ENCODE data around the gene ZNF263. TPM values are rescaled to one million over a fixed set of nuclear protein-coding genes. Genes with fewer than 3 reads are reported as not detected.

Gene ZNF263
- polyA plus RNA-seq, 6 donors from 2014 or later = 39.8 to 65.5 (median 51.6) TPM

DNA sequence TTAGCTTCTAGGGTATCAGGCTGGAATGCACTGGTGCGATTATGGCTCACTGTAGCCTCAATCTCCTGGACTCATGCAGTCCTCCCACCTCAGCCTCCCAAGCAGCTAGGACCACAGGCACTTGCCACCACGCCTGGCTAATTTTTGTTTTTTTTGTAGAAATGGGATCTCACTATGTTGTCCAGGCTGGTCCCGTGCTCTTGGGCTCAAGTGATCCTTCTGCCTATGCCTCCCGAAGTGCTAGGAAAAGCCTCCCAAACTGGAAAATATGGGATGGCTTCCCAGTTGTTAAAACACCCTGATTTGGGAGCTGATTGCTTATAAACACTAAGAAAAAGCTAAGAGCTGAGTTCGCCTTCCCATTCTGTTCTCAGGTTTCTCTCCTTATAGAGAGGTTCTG lies 6.6 kb upstream of the ZNF263 start:
- ATAC-seq (ENCODE audit: low read depth in 2 of 2) (no peak), DNase-seq (no peak)
- Mint-ChIP-seq H3K4me3 (peak overlapping the region in 1 of 8 donors; percentile 24), H3K9me3 (peaks cover 0 to 2% (median 0%) of the 10 kb centered on the region in 7 donors), H3K27me3 (no peaks in the 10 kb centered on the region), H3K4me1 (peaks cover 0 to 3% (median under 1%) of the 10 kb centered on the region in 3 donors), H3K27ac (no peak overlapping the region), H3K36me3 (no peaks in the 10 kb centered on the region)

GRCh38 chr16:3281222-3281820 lies 2.0 kb upstream of the ZNF263 start:
- Mint-ChIP-seq H3K4me3 (peak overlapping the region; percentile 42 to 98 (median 90)), H3K4me1 (peaks cover 29 to 36% (median 32%) of the 10 kb centered on the region in 3 donors), H3K9me3 (peaks cover 0 to 2% (median 0%) of the 10 kb centered on the region in 7 donors), H3K36me3 (peaks cover 0 to 4% of the 10 kb centered on the region in 2 donors), H3K27ac (peak overlapping the region in 1 of 6 donors; percentile 28), H3K27me3 (no peaks in the 10 kb centered on the region)
- DNase-seq (no peak), ATAC-seq (ENCODE audit: low read depth in 2 of 2) (no peak)

DNA sequence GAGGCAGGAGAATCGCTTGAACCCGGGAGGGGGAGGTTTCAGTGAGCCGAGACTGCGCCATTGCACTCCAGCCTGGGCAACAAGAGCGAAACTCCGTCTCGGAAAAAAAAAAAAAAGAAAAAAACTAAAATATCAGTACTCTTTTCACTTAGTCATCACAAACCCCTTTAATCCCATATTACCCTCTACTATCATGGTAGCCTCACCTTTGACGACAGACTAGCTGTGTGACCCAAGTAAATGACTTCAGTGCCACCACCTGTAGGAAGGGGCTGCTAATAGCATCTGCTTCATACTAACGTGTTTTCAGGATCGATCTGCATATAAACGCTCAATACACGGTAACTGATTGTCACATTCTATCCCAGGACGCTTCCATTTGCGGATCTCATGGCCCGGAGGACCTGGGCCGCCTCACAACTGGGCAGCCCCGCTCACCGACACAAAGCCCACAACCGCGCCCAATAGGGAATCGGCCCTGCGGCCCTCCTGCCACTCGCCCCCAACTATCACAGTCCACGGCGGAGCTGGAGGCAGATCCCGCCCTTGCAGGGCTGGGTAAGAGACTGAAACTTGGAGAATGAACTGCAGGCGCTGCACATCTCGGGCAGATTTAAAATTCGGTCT lies 1.1 kb upstream of the ZNF263 start:
- H3K27ac Mint-ChIP-seq = peak overlapping the region in 5 of 6 donors; percentile 73 to 99 (median 98)
- H3K9me3 Mint-ChIP-seq = peaks cover 0 to 2% (median 0%) of the 10 kb centered on the region in 7 donors
- no peak for DNase-seq
- peak overlapping the region; percentile 88 to 98 (median 96) for H3K4me3 Mint-ChIP-seq
- peaks cover 29 to 43% (median 32%) of the 10 kb centered on the region in 3 donors for H3K4me1 Mint-ChIP-seq
- ATAC-seq (ENCODE audit: low read depth in 2 of 2) = peak; percentile 7 to 13
- peaks cover 0 to 4% of the 10 kb centered on the region in 2 donors for H3K36me3 Mint-ChIP-seq
- H3K27me3 Mint-ChIP-seq = no peaks in the 10 kb centered on the region

GRCh38 chr16:3283543-3284447 lies 504 bp downstream of the ZNF263 start:
- H3K9me3 Mint-ChIP-seq = peaks cover 0 to 11% (median 0%) of the 10 kb centered on the region in 7 donors
- H3K27me3 Mint-ChIP-seq = no peaks in the 10 kb centered on the region
- DNase-seq (no peak), ATAC-seq (ENCODE audit: low read depth in 2 of 2) (no peak)
- peak overlapping the region; percentile 97 to 99 (median 99) for H3K27ac Mint-ChIP-seq
- H3K36me3 Mint-ChIP-seq = peaks cover 4 to 7% of the 10 kb centered on the region in 2 donors
- peak overlapping the region; percentile 88 to 98 (median 96) for H3K4me3 Mint-ChIP-seq
- H3K4me1 Mint-ChIP-seq = peaks cover 29 to 43% (median 32%) of the 10 kb centered on the region in 3 donors

DNA sequence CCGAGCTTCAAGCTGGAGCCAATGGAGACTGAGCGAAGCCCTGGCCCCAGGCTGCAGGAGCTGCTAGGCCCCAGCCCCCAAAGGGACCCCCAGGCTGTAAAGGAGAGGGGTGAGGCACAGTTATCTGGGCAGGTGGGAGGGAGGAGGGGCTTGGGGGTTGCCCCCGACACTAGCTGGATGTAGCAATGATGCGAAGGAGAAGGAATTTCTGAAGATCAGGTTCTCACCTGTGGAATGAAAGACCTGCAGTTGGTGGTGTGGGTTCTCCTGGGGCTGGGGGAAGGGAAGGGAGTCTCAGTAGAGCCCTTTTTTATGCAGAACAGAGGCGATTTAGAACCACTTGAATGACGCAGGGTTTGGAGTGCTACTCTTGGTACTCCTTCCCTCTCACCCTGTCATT lies 1.8 kb downstream of the ZNF263 start:
- H3K27me3 Mint-ChIP-seq = no peaks in the 10 kb centered on the region
- peaks cover 29 to 43% (median 32%) of the 10 kb centered on the region in 3 donors for H3K4me1 Mint-ChIP-seq
- ATAC-seq (ENCODE audit: low read depth in 2 of 2) (no peak), DNase-seq (no peak)
- peaks cover 0 to 23% (median 10%) of the 10 kb centered on the region in 7 donors for H3K9me3 Mint-ChIP-seq
- H3K36me3 Mint-ChIP-seq = peaks cover 10 to 14% of the 10 kb centered on the region in 2 donors
- peak overlapping the region in 6 of 8 donors; percentile 88 to 98 (median 94) for H3K4me3 Mint-ChIP-seq
- H3K27ac Mint-ChIP-seq = peak overlapping the region in 1 of 6 donors; percentile 30

DNA sequence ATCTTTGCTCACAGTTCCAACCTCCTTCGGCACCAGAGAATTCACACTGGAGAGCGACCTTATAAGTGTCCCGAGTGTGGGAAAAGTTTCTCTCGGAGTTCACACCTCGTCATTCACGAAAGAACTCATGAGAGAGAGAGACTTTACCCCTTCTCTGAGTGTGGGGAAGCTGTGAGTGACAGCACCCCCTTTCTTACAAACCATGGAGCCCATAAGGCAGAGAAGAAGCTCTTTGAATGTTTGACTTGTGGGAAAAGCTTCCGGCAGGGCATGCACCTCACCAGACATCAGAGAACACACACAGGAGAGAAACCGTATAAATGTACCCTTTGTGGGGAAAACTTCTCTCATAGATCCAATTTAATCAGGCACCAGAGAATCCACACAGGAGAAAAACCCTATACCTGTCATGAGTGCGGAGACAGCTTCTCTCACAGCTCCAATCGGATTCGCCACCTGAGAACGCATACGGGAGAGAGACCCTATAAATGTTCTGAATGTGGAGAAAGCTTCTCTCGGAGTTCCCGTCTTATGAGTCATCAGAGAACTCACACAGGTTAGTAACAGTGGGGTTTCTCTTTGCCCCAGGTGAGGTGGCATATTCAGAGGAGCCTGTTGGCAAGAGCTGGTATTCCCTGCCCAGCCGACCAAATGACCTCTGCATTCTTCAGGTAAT lies 6.8 kb downstream of the ZNF263 start:
- Mint-ChIP-seq H3K27ac (peak overlapping the region in 1 of 6 donors; percentile 70), H3K9me3 (peaks cover 5 to 55% (median 36%) of the 10 kb centered on the region in 7 donors), H3K27me3 (no peaks in the 10 kb centered on the region), H3K36me3 (peaks cover 30 to 45% of the 10 kb centered on the region in 2 donors), H3K4me3 (peak overlapping the region in 2 of 8 donors; percentile 30 to 35), H3K4me1 (peaks cover 14 to 44% (median 23%) of the 10 kb centered on the region in 3 donors)
- no peak for DNase-seq
- no peak for ATAC-seq (ENCODE audit: low read depth in 2 of 2)

DNA sequence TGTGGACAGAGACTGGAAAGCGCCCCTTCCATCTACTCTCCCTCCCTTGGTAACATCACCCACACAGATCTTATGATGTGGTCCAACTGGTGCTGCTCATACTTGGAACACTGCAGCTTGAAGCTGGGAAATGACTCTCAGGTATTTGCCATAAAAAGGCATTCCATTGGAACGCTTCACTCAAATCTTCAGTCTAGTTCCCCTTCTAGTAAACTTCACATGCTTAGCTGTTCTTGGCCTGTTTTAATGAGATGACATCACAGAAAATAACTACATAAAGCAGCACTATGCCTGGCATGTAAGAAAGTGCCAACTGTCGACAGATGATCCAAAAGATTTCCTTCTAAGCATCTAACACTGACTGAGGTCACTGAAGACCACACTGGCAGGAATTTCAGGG lies 9.3 kb downstream of the ZNF263 start:
- ATAC-seq (ENCODE audit: low read depth in 2 of 2) = no peak
- Mint-ChIP-seq H3K9me3 (peaks cover 5 to 63% (median 46%) of the 10 kb centered on the region in 7 donors), H3K27ac (peak overlapping the region in 1 of 6 donors; percentile 49), H3K27me3 (no peaks in the 10 kb centered on the region), H3K36me3 (peaks cover 31 to 57% of the 10 kb centered on the region in 2 donors), H3K4me1 (peaks cover 16 to 28% (median 22%) of the 10 kb centered on the region in 3 donors), H3K4me3 (peak overlapping the region in 1 of 8 donors; percentile 30)
- no peak for DNase-seq

DNA sequence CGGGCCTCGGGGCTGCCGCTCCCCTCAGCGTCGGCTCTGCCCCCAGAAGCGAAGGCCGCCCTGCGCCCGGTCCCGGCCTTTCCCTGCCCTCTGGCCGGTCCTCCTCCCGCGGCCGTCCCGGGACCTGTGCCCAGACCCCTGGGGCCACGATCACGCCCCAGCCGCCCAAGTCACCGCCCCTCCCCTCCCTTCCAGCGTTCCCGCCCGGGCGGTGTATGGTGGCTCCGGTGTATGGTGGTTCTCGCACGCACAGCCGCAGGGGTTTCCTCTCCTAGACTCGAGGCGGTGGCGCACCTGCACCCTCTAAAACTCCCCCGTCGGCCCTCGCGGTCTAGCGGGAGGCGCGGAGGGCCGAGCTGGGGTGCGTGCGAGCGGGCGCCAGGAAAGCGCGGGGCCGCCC lies 11.9 kb downstream of the ZNF263 start:
- H3K36me3 Mint-ChIP-seq = peaks cover 42 to 57% of the 10 kb centered on the region in 2 donors
- H3K27ac Mint-ChIP-seq = no peak overlapping the region
- no peak overlapping the region for H3K4me3 Mint-ChIP-seq
- DNase-seq = no peak
- ATAC-seq (ENCODE audit: low read depth in 2 of 2) = no peak
- no peaks in the 10 kb centered on the region for H3K27me3 Mint-ChIP-seq
- peaks cover 10 to 55% (median 42%) of the 10 kb centered on the region in 7 donors for H3K9me3 Mint-ChIP-seq
- peaks cover 16 to 28% (median 25%) of the 10 kb centered on the region in 3 donors for H3K4me1 Mint-ChIP-seq

DNA sequence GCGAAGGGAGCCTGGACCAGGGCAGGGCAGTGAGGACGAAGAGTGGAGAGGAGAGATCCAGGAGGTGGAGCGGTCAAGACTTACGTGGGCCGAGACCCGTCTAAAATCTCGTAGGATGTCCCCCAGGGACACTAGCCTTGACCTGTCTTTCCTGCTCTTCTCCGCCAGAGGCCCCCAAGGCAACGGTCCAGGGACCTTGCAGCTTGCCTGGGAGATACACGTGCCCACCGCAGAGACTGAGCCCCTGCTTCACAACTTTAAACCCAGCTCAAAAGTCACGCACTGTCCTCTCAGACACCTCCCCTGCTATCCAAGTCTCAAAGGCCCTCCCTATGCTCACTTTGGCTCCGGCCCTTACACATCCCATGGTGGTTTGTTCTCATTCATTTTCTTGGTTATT lies 12.5 kb downstream of the ZNF263 start:
- Mint-ChIP-seq H3K4me1 (peaks cover 16 to 28% (median 25%) of the 10 kb centered on the region in 3 donors), H3K27ac (peak overlapping the region in 3 of 6 donors; percentile 3 to 70 (median 49)), H3K36me3 (peaks cover 48 to 57% of the 10 kb centered on the region in 2 donors), H3K9me3 (peaks cover 10 to 49% (median 36%) of the 10 kb centered on the region in 7 donors), H3K27me3 (no peaks in the 10 kb centered on the region), H3K4me3 (peak overlapping the region in 1 of 8 donors; percentile 32)
- ATAC-seq (ENCODE audit: low read depth in 2 of 2) = no peak
- no peak for DNase-seq

DNA sequence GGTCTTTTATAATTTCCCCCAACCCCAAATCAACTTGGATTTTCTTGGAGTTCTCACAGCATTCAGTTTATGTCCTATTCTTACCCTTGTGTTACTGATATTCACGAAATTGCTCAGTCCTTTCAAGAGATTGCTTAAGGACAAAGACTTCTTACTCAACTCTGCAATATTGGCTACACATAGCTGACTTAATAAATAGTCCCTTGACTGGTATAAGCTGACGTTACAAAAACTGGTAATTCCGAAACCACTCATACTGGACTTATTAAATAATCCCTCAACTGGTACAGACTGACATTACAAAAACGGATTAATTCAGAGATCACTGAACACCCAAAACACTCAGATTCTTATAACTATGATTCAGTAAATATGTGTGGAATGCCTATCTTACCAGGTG lies 21.1 kb downstream of the ZNF263 start:
- ATAC-seq (ENCODE audit: low read depth in 2 of 2) = no peak
- peaks cover 26 to 29% of the 10 kb centered on the region in 2 donors for H3K36me3 Mint-ChIP-seq
- DNase-seq = no peak
- H3K27me3 Mint-ChIP-seq = no peaks in the 10 kb centered on the region
- peaks cover 0 to 19% (median 13%) of the 10 kb centered on the region in 7 donors for H3K9me3 Mint-ChIP-seq
- peak overlapping the region; percentile 65 to 94 (median 86) for H3K27ac Mint-ChIP-seq
- peaks cover 7 to 34% (median 19%) of the 10 kb centered on the region in 3 donors for H3K4me1 Mint-ChIP-seq
- H3K4me3 Mint-ChIP-seq = peak overlapping the region; percentile 78 to 93 (median 88)

DNA sequence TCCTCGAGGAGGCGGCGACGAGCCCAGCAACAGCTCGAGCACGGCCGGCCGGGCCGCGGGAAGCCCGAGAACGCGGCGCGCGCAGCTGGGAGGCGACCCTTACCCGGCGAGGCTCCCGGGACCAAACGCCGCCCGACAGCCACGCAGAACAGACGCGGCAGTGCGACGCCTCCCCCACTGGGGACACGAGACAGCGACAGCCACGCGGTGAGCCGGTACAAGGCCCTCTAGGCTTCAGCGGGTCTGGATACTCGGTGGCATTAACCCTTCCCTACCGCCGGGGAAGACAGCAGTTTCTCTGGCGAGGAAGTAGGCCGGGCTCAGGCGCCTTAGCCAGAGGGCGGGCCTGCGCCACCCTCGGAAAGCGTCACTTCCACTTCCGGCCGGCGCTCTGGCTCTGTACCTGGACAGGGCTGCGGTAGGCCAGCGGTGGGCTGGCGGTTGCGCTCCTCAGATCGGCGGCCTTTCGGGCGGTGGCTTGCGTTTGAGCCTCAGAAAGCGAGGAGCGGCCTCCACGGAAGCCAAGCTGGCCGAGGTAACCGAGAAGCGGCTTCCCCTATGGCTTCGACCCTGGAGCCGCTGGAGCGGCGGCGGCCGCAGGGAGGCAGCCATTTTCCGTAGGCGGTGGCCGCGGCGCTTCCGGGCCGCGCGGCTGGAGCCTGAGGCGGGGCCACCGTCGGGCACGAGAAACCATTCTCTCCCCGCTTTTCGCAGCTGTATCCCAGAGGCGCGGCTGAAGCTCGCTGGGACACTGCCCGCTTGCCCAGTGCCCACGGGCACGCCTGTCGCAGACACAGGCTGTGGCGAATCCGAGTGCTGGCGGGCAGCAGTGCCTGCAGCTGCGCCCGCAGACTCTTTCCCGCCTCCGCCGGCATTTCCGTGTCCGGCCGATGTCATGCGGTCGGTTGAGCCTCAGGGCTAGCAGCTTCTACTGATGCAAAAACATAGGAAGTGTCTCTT lies 22.1 kb downstream of the ZNF263 start, which contains the start of the genes TIGD7 and ZNF75A:
Gene TIGD7 (minus strand): TSS at position 322 of the 960 bp plus-strand sequence. CDS start 4,816 bp downstream, outside the sequence.
Gene ZNF75A (plus strand): TSS at position 389 of the 960 bp plus-strand sequence. CDS start 2,932 bp downstream, outside the sequence.
- peak; percentile 88 to 91 for ATAC-seq (ENCODE audit: low read depth in 2 of 2)
- H3K27me3 Mint-ChIP-seq = no peaks in the 10 kb centered on the region
- H3K36me3 Mint-ChIP-seq = peaks cover 15 to 19% of the 10 kb centered on the region in 2 donors
- peak within 1 kb of the TSS; percentile 78 to 93 (median 88) for H3K4me3 Mint-ChIP-seq
- H3K9me3 Mint-ChIP-seq = peaks cover 0 to 19% (median 10%) of the 10 kb centered on the region in 7 donors
- H3K4me1 Mint-ChIP-seq = peaks cover 7 to 34% (median 17%) of the 10 kb centered on the region in 3 donors
- H3K27ac Mint-ChIP-seq = peak within 1 kb of the TSS; percentile 74 to 94 (median 89)
- peak; percentile 85 for DNase-seq
